Breast epithelium (tissue), 3 donors: Measurements from ENCODE around the gene PKD2L2.

Source experiments
- POLR2A ChIP-seq: fragments of 450-650 bp; IDR thresholded peaks from one replicate; pipeline ENCODE4 v1.6.1; 2016; ENCODE audit warnings: antibody characterized with exemption, mild to moderate bottlenecking, moderate library complexity
- TF ChIP-seq, protein P1 (sequence below), 3 donors: fragments of 450-650 bp; IDR thresholded peaks; one replicate each; pipeline ENCODE4 v1.5.1; 2016 to 2017; ENCODE audit warnings: antibody characterized with exemption in 3 of 3, mild to moderate bottlenecking in 3 of 3, moderate library complexity in 3 of 3

GRCh38 chr5:137871571-137871970 is 17.7 kb upstream of the PKD2L2 start:
- TF ChIP-seq, protein P1, sequence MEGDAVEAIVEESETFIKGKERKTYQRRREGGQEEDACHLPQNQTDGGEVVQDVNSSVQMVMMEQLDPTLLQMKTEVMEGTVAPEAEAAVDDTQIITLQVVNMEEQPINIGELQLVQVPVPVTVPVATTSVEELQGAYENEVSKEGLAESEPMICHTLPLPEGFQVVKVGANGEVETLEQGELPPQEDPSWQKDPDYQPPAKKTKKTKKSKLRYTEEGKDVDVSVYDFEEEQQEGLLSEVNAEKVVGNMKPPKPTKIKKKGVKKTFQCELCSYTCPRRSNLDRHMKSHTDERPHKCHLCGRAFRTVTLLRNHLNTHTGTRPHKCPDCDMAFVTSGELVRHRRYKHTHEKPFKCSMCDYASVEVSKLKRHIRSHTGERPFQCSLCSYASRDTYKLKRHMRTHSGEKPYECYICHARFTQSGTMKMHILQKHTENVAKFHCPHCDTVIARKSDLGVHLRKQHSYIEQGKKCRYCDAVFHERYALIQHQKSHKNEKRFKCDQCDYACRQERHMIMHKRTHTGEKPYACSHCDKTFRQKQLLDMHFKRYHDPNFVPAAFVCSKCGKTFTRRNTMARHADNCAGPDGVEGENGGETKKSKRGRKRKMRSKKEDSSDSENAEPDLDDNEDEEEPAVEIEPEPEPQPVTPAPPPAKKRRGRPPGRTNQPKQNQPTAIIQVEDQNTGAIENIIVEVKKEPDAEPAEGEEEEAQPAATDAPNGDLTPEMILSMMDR (IDR thresholded peaks at IDR 0.05), result no peak
- no peak for TF ChIP-seq POLR2A
